ENCODE data around the gene RAPGEF2.

GRCh38 chr4:159370286-159370685 is 267.4 kb downstream of the RAPGEF2 start:
- no peak for TF ChIP-seq RARB (CRISPR knock-in tag; IDR thresholded peaks at IDR 0.05)
- no peak for TF ChIP-seq CREB5 (CRISPR knock-in tag; IDR thresholded peaks at IDR 0.05; ENCODE audit: low read depth)
- no peak for TF ChIP-seq ZFP3 (CRISPR knock-in tag; IDR thresholded peaks at IDR 0.05)
- no peak for TF ChIP-seq ZNF565 (CRISPR knock-in tag; conservative IDR thresholded peaks at IDR 0.05; ENCODE audit: low read depth)
- no peak for TF ChIP-seq ZFP30 (CRISPR knock-in tag; IDR thresholded peaks at IDR 0.05)
- no peak for TF ChIP-seq ARNTL (CRISPR knock-in tag; IDR thresholded peaks at IDR 0.05; ENCODE audit: borderline replicate concordance, low read depth)
- TF ChIP-seq ZC3H10 (CRISPR knock-in tag; IDR thresholded peaks at IDR 0.05): no peak
- no peak for TF ChIP-seq PATZ1 (CRISPR knock-in tag; IDR thresholded peaks at IDR 0.05; ENCODE audit: borderline replicate concordance)
